GM12872 (cell line): ENCODE results near the gene RAI1.
A peak's percentile ranks its signal among the peaks of the same experiment; 100 is the strongest.

ENCODE experiments used
- TF ChIP-seq, protein P1 (sequence below): IDR thresholded peaks from 3 replicates; pipeline ENCODE4 v1.5.1; 2011; ENCODE audit warnings: low read depth, mild to moderate bottlenecking, low read length, moderate library complexity; ENCODE audit not compliant: insufficient read depth

RAI1 gene

DNA sequence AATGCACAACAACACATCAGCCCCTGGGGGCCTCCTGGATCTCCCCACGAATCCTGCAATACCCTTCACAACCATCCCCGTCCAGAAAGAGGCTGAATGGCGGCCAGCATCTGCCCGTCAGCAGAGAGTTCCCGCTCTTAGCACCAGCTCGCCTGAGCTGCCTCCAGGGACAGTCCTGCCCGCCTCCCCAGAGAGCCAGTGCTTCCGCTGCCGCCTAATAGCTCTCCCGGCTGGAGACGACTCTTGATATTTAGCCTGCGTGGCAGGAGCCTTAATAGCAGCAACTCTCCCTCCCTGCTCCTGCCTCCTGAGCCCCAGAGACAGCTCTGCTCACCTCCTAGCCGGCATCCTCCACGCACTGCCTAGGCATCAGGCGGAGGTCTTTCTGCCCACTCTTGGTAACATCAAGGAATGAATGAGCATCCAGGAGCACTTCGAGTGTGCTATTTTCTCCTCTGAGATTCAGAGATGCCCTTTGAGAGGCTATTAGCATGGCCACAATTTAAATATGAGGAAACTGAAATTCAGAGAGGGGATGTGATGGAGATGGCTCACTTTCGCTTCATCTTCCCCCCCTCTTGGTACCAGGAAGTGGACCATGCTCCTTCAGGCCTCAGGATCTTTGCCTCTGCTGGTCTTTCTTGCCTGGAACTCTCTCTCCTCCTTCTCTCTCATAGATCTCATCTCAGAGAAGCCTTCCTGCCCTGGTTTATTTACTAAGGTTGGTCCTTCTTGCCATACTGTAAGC lies 67.9 kb downstream of the RAI1 start:
- TF ChIP-seq, protein P1, sequence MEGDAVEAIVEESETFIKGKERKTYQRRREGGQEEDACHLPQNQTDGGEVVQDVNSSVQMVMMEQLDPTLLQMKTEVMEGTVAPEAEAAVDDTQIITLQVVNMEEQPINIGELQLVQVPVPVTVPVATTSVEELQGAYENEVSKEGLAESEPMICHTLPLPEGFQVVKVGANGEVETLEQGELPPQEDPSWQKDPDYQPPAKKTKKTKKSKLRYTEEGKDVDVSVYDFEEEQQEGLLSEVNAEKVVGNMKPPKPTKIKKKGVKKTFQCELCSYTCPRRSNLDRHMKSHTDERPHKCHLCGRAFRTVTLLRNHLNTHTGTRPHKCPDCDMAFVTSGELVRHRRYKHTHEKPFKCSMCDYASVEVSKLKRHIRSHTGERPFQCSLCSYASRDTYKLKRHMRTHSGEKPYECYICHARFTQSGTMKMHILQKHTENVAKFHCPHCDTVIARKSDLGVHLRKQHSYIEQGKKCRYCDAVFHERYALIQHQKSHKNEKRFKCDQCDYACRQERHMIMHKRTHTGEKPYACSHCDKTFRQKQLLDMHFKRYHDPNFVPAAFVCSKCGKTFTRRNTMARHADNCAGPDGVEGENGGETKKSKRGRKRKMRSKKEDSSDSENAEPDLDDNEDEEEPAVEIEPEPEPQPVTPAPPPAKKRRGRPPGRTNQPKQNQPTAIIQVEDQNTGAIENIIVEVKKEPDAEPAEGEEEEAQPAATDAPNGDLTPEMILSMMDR = no peak

DNA sequence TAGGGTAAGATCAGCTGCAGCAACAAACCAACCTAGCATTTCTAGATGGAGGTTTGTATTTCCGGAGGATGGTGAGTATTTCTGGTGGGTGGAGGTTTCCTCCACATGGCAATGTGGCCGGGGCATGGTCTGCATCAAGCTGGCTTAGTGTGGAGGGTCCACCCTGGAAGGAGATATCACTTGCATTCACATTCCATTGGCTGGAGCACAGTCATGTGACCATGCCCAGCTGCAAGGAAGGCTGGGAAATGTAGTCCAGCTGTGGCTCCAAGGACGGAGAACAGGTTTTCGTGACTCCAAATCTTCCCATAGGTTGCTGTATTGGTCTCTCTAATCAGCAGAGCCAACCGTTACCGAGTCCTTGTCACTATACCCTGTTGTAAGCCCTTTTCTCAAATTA lies 68.7 kb downstream of the RAI1 start:
- TF ChIP-seq, protein P1 = no peak

DNA sequence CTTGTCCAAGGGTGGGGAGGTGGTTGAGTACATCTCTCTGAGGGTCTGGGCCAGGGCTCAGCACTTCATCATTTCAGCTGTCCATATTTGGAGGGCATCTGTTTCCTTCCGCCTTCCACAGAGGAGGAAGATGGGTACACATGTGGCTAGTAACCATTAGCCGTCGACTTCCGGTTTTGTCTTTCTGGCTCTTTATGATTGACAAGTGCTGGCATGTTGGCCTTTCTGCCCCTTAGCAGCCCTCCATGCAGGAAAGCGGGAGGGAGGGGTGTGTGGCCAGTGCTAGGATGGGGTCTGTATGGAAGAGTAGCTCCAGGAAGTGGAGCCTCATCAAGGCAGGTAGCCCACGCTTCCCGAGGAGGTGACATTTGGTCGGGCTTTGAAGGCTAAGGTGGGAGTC lies 69.6 kb downstream of the RAI1 start:
- TF ChIP-seq, protein P1 = no peak

DNA sequence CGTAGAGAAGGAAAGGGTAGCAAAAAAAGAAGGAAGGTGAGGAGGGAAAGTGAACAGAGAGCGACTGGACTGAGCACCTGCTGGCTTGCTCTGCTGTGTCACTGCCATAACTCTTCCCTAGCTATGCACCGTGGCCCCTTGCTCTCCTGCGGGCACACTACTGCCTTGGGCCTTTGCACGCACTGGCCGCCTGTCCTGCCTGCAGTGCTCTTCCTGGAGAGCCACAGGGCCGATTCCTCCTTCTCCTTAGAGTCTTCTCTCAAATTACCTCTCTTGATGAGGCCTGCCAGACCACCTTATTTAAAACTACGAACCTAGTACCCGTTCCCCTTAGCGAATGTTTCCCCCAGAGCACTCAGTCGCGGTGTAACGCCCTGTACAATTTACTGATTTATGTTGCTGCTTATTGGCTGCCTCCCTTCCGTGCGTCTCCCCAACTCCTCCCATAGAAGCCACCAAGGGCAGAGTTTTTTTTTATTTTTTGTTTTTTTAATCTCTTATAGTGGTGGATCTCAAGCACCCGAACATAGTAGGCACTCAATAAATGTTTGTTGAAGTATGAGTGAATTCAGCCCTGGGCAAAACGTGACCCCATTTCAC lies 70.3 kb downstream of the RAI1 start:
- TF ChIP-seq, protein P1 = no peak

DNA sequence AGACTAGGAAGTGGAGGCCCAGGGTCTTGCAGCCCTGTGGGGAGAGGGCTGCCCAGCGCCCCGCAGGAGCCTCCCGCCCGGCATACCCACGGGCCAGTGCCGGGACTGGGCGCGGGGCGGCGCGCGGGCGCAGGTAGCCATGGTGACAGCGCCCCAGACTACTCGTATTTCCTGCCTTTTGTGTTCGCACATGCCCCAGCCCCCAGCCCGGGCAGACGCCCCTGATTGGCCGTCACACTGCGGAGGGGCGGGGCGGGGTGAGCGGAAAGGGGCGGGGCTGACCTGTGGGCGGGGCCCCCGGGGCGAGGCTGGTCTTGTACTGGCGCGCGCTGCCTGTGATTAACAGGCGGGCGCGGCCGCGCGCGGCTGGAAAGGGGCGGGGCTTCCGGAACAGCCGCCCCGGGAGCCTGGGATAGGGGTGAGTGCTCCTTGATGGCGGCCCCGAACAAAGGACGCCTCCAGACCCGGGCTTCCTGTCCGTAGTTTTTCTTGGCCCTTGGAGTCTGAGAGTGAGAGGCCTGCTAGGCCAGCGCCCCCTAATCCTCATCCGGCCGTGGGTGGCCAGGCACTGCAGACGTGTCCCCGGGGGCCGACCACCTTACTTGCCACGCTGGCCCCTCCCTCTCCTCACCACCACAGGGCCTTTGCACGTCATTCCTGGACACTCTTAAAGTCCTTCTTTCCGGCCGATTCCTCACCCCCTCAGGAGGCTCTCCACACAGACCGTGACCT lies 71.0 kb downstream of the RAI1 start:
- TF ChIP-seq, protein P1 = peak; percentile 45; the same call in 2 of the 3 replicates

DNA sequence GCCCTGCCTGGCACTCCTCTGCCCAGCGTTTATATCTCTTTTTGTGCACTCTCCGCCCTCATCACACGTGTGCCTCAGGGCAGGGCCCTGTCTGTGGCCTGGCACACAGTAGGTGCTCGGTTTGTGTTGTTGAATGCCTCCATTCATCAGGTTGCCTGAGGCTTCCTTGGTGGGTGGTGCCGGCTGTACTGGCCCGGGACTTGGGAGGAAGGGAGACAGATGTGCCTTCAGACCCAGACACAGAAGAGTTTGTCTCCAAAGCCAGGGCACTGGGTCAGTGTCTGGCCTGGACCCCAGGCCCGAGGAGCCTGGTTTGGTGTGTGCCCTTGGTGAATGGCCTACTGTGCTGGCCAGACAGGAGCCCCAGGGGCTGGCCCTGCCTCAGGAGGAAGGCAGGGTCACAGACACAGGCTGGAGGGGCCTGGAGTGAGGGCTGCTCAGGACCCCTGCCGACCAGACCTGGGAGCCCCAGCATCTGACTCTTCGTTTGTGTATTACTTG lies 71.6 kb downstream of the RAI1 start:
- TF ChIP-seq, protein P1 = no peak

DNA sequence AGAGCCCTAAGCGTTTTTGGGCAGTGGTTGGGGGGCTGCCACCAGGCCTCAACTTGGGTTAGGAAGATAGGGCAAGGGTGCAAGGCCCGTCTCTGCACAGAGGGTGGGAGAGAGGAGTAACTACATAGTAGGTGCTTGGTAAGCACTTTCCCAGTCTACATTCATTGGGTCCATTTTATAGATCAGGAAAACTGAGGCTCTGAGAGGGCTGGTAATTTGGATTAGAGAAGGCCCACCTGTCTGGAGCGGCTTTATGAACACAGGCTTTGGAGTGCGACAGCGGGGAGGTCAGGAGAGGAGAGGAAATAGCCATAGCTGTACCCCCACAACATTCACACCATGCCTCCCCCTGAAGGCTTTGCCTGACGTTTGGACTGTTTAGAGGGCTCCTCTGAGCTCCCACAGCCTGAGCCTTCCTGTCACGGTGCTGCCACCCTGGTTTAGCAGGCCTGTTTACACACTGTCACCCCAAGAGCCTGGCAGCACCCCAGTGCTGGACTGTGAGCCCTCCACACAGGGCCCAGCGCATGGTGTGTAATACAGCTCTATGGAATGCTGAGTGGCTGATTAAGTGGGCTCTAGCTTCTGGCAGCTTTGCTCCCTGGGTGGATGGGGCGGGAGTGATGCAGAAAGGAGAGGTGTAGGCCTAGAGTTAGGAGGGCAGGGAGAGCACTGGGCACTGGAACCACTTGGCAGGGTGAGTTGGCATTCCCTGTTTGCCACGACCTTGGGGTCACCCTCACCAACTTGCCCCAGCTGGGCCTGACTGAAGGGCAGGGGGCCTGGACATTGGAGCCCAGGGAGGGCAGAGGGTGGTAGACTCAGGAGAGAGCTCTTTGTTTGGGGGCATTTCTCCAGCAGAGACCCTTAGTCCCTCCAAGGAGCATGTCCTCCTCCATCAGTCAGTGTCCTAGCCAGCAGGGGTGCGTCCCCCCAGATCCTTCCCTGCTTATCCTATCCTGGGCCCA lies 73.7 kb downstream of the RAI1 start:
- TF ChIP-seq, protein P1 = no peak
